ENCODE results near the gene SERPINB6. TPM values are rescaled to one million over a fixed set of nuclear protein-coding genes. Genes with fewer than 3 reads are reported as not detected.

The SERPINB6 gene
- total RNA-seq, 1 donor from 2014 or later = 186 TPM

DNA sequence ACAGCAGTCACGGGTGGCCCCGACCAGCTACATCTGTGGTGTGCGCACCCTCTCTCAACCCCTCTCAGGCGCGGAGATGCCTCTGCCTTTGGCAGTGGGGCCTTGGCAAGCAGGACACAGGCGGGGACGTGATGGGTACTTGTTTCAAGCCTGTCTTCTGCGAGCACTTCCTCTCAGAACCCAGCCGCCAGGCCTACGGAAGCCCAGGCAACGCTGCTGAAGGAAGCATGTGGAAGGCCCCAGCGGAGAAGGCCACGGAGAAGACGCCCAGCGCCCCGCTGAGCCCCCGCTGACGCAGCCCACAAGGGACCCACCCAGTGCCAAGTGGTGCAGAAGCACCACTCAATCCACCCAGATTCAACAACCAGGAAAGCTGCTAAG is 13.0 kb downstream of the SERPINB6 start:
- TF ChIP-seq, protein P1, sequence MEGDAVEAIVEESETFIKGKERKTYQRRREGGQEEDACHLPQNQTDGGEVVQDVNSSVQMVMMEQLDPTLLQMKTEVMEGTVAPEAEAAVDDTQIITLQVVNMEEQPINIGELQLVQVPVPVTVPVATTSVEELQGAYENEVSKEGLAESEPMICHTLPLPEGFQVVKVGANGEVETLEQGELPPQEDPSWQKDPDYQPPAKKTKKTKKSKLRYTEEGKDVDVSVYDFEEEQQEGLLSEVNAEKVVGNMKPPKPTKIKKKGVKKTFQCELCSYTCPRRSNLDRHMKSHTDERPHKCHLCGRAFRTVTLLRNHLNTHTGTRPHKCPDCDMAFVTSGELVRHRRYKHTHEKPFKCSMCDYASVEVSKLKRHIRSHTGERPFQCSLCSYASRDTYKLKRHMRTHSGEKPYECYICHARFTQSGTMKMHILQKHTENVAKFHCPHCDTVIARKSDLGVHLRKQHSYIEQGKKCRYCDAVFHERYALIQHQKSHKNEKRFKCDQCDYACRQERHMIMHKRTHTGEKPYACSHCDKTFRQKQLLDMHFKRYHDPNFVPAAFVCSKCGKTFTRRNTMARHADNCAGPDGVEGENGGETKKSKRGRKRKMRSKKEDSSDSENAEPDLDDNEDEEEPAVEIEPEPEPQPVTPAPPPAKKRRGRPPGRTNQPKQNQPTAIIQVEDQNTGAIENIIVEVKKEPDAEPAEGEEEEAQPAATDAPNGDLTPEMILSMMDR (IDR thresholded peaks at IDR 0.05; ENCODE audit: unreplicated experiment) = no peak
- peaks cover 26% of the 10 kb centered on the region for H3K4me1 Mint-ChIP-seq (ENCODE audit: unreplicated experiment)
- H3K4me3 Mint-ChIP-seq (ENCODE audit: unreplicated experiment) = no peak overlapping the region
- H3K27me3 Mint-ChIP-seq (ENCODE audit: unreplicated experiment) = no peaks in the 10 kb centered on the region
- DNase-seq (ENCODE audit: low spot score) = no peak
- no peak overlapping the region for H3K27ac Mint-ChIP-seq (ENCODE audit: unreplicated experiment)
- no peaks in the 10 kb centered on the region for H3K9me3 Mint-ChIP-seq (ENCODE audit: unreplicated experiment)
- H3K36me3 Mint-ChIP-seq (ENCODE audit: low read depth, unreplicated experiment) = peaks cover 30% of the 10 kb centered on the region

DNA sequence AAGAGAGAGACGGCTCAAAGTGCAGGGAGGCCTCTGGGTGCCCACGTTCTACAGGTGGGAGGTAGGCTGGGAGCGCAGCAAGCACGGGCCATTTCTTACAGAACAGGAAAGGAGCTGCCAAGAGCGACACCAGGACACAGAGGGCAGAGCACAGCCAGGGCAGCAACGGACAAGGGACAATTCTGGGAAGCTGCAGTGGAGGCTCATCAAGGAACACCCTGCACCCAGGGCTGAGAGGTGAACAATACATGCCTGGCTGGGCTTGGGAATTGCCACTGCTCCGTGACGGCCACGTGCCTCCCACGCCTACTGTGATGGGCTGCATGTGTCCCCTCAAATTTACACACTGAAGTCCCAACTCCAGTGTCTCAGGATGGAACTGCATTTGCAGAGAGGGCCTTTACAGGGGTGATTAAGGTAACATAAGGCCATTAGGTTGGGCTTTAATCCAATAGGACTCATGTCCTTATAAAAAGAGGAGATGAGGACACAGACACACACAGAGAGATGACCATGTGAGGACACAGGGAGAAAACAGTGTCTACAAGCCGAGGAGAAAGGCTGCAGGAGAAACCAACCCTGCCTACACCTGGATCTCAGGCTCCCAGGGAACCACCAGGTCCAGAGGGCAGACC is 13.6 kb downstream of the SERPINB6 start:
- DNase-seq (ENCODE audit: low spot score) = no peak
- peak overlapping the region; percentile 25 for H3K4me3 Mint-ChIP-seq (ENCODE audit: unreplicated experiment)
- no peaks in the 10 kb centered on the region for H3K27me3 Mint-ChIP-seq (ENCODE audit: unreplicated experiment)
- H3K9me3 Mint-ChIP-seq (ENCODE audit: unreplicated experiment) = no peaks in the 10 kb centered on the region
- peaks cover 28% of the 10 kb centered on the region for H3K4me1 Mint-ChIP-seq (ENCODE audit: unreplicated experiment)
- TF ChIP-seq, protein P1 (IDR thresholded peaks at IDR 0.05; ENCODE audit: unreplicated experiment) = no peak
- H3K36me3 Mint-ChIP-seq (ENCODE audit: low read depth, unreplicated experiment) = peaks cover 34% of the 10 kb centered on the region
- H3K27ac Mint-ChIP-seq (ENCODE audit: unreplicated experiment) = no peak overlapping the region

DNA sequence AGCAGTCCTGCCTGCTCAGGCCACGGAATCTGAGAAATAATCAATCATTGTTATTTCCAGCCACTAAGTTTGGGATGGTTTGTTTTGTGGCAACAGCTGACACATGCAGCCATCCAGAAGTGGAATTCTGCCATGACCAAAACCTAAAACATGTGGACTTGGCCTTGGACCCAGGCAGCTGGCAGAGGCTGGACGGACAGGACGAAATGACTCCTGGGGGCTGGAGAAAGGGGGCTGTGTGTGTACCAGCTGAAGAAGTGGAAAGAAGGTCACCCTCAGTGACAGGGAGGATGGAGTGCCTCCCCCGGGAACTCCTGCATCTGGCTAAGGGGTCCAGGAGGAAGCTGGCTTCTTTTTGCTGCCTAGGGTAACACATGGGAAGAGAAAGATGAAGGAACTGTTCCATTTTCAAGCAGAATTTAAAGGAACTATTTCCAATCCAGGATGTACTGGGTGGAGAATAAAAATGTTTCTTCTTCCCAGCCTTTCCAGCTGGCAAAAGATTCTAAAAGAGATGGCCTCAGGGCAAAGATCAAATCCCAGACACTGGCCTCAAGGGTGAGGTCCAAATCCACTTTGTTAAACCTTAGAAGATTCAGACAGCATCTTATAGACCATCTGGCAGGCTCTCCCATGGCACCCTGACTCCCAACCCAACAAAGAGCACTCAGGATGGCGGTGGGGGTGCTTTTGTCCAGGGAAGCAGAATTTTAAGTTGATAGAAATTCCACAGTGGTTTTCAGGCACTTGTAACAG is 14.3 kb downstream of the SERPINB6 start:
- H3K36me3 Mint-ChIP-seq (ENCODE audit: low read depth, unreplicated experiment) = peaks cover 34% of the 10 kb centered on the region
- H3K4me1 Mint-ChIP-seq (ENCODE audit: unreplicated experiment) = peaks cover 26% of the 10 kb centered on the region
- H3K4me3 Mint-ChIP-seq (ENCODE audit: unreplicated experiment) = peak overlapping the region; percentile 51
- TF ChIP-seq, protein P1 (IDR thresholded peaks at IDR 0.05; ENCODE audit: unreplicated experiment) = no peak
- no peaks in the 10 kb centered on the region for H3K27me3 Mint-ChIP-seq (ENCODE audit: unreplicated experiment)
- H3K27ac Mint-ChIP-seq (ENCODE audit: unreplicated experiment) = no peak overlapping the region
- no peaks in the 10 kb centered on the region for H3K9me3 Mint-ChIP-seq (ENCODE audit: unreplicated experiment)
- no peak for DNase-seq (ENCODE audit: low spot score)

DNA sequence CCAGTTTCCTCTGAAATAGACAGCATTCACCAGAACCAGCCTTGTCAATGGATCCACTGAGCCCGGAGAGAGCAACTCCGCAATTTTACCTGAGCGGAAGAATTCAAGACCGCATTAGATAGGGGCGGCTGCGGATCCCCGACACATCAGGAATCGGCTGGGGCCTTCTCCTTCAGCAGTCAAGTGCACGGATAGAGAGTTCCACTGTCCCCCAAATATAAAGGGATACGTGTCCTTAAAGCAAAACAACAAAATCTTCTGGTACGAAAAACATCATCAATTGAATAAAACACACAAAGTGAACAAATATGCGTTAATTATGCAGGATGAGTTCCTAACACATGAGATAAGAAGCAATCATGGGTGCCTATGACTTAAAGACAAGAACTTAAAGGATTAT is 18.3 kb downstream of the SERPINB6 start:
- Mint-ChIP-seq H3K27ac (ENCODE audit: unreplicated experiment) (peak overlapping the region; percentile 17), H3K27me3 (ENCODE audit: unreplicated experiment) (peaks cover 2% of the 10 kb centered on the region), H3K36me3 (ENCODE audit: low read depth, unreplicated experiment) (peaks cover 53% of the 10 kb centered on the region), H3K4me1 (ENCODE audit: unreplicated experiment) (peaks cover 17% of the 10 kb centered on the region), H3K9me3 (ENCODE audit: unreplicated experiment) (no peaks in the 10 kb centered on the region), H3K4me3 (ENCODE audit: unreplicated experiment) (peak overlapping the region; percentile 19)
- TF ChIP-seq, protein P1 (IDR thresholded peaks at IDR 0.05; ENCODE audit: unreplicated experiment) = no peak
- no peak for DNase-seq (ENCODE audit: low spot score)

DNA sequence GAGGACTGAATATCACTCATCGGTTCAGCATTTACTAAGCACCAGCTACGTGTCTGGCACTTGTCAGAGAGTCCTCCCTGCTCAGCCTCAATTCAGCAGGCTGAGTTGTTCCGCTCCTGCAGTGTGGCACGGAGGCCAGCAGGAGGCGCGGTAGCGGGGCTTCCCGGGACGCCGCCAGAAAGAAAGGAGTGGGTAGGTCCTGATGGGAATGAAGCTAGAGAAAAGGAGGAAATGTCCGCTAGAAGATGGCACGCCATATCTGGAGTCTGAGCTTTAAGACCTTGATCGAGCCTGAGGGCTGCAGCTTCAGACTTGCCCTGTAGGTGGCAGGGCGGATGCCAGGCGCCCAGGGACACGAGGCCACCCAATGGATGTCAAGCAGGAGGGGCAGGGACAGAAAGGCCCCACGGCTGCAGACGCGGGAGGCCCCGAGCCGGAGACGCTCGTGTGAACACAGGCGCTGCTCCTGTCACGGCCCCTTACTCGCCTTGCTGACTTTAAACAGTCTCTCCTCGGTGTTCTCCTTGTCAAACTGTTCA is 18.7 kb downstream of the SERPINB6 start:
- Mint-ChIP-seq H3K4me1 (ENCODE audit: unreplicated experiment) (peaks cover 17% of the 10 kb centered on the region), H3K9me3 (ENCODE audit: unreplicated experiment) (no peaks in the 10 kb centered on the region), H3K36me3 (ENCODE audit: low read depth, unreplicated experiment) (peaks cover 54% of the 10 kb centered on the region), H3K27me3 (ENCODE audit: unreplicated experiment) (peaks cover 2% of the 10 kb centered on the region), H3K27ac (ENCODE audit: unreplicated experiment) (no peak overlapping the region), H3K4me3 (ENCODE audit: unreplicated experiment) (no peak overlapping the region)
- TF ChIP-seq, protein P1 (IDR thresholded peaks at IDR 0.05; ENCODE audit: unreplicated experiment) = peak; percentile 98
- peak; percentile 90 for DNase-seq (ENCODE audit: low spot score)
